ENCODE results near the gene HACD4. TPM values are rescaled to one million over a fixed set of nuclear protein-coding genes. Genes with fewer than 3 reads are reported as not detected.

The HACD4 gene
- total and polyA plus RNA-seq, 2 experiments from 2014 or later, result 3.8 to 7.5 TPM

GRCh38 chr9:21039302-21039701 lies 7.9 kb upstream of the HACD4 start:
- Histone ChIP-seq H3K79me2 (ENCODE audit: insufficient read depth) (no peaks in the 10 kb centered on the region), H3K27me3 (replicated peaks; ENCODE audit: insufficient read depth) (no peaks in the 10 kb centered on the region), H3K36me3 (ENCODE audit: low read depth) (no peaks in the 10 kb centered on the region), H3K4me2 (ENCODE audit: unreplicated experiment) (no peak overlapping the region), H3K4me1 (ENCODE audit: insufficient read depth) (no peaks in the 10 kb centered on the region), H2AFZ (no peak overlapping the region), H3K9me2 (ENCODE audit: insufficient read depth) (no peaks in the 10 kb centered on the region), H4K20me1 (ENCODE audit: insufficient read depth) (no peaks in the 10 kb centered on the region), H3K9me3 (ENCODE audit: low read depth) (no peaks in the 10 kb centered on the region), H3K9ac (no peak overlapping the region), H3F3A (ENCODE audit: insufficient read depth) (no peaks in the 10 kb centered on the region), H3K27ac (no peak overlapping the region), H3K4me3 (no peak overlapping the region)
- in situ Hi-C loops (cut with MboI), result no loop called here
- DNase-seq, result no peak
- WGBS, 2 experiments (ENCODE audit: low coverage in 1 of 2, low lambda C conversion rate in 2 of 2, missing lambda C conversion rate in 2 of 2), result 95 to 100% methylated on average over 1 of the region's 1 CpG
- TF ChIP-seq EZH2phosphoT487 (IDR thresholded peaks at IDR 0.05; ENCODE audit: insufficient read depth, low read depth) (no peak), EZH2 (IDR thresholded peaks at IDR 0.05; ENCODE audit: insufficient read depth, poor library complexity, severe bottlenecking) (no peak)

DNA sequence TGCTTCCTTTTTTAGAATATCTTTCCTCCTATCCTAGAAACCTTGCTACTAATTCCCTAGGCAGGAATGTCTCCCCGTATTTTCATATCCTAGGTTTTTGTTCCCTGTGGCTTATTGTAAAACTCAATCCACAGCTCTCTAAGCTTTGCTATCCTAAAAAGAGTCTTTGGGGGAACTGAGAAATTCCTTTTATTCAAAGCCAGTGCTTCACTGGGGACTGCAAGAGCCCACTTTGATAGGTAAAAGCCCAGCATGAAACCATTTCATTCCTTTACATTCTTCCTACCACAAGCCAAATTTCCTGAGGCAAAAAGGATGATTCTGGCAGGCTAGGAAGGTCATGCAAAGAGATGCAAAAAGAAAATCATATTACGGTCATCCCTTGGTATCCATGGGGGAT lies 5.8 kb upstream of the HACD4 start:
- WGBS, 2 experiments (ENCODE audit: low coverage in 1 of 2, low lambda C conversion rate in 2 of 2, missing lambda C conversion rate in 2 of 2), result 94 to 98% methylated on average over 2 of the region's 2 CpGs
- Histone ChIP-seq H3K9ac (no peak overlapping the region), H3K27me3 (replicated peaks; ENCODE audit: insufficient read depth) (no peaks in the 10 kb centered on the region)

DNA sequence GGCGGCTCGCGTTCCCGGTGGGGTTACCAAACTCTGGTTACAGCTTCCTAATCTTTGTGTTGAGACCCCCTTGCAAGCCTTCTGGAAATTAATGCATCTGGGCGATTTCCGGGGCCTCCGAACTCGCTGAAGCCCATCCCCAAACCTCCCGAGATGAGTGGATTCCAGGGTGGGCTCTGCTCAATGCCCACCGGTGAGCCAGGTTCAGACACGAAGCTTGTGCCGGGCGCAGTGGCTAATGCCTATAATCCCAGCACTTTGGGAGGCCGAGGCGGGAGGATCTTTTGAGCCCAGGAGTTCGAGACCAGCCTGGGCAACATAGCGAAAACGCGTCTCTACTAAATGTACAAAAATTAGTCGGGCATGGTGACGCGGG lies 356 bp upstream of the HACD4 start:
- Histone ChIP-seq H3K36me3 (ENCODE audit: low read depth) (no peaks in the 10 kb centered on the region), H3K9ac (peak overlapping the region; percentile 67), H3K9me2 (ENCODE audit: insufficient read depth) (no peaks in the 10 kb centered on the region), H3K4me3 (peak overlapping the region; percentile 72), H3K79me2 (ENCODE audit: insufficient read depth) (no peaks in the 10 kb centered on the region), H3K4me2 (ENCODE audit: unreplicated experiment) (peak overlapping the region; percentile 66), H3F3A (ENCODE audit: insufficient read depth) (peaks cover 38% of the 10 kb centered on the region), H2AFZ (peak overlapping the region; percentile 86), H3K4me1 (ENCODE audit: insufficient read depth) (peaks cover 32% of the 10 kb centered on the region), H3K9me3 (ENCODE audit: low read depth) (no peaks in the 10 kb centered on the region), H3K27ac (no peak overlapping the region), H4K20me1 (ENCODE audit: insufficient read depth) (no peaks in the 10 kb centered on the region), H3K27me3 (replicated peaks; ENCODE audit: insufficient read depth) (no peaks in the 10 kb centered on the region)
- DNase-seq, result no peak
- WGBS, 2 experiments (ENCODE audit: low coverage in 1 of 2, low lambda C conversion rate in 2 of 2, missing lambda C conversion rate in 2 of 2), result 63 to 76% methylated on average over 17 to 22 of the region's 22 CpGs
- TF ChIP-seq EZH2 (IDR thresholded peaks at IDR 0.05; ENCODE audit: insufficient read depth, poor library complexity, severe bottlenecking) (no peak), EZH2phosphoT487 (IDR thresholded peaks at IDR 0.05; ENCODE audit: insufficient read depth, low read depth) (no peak)
- in situ Hi-C loops (cut with MboI), result no loop called here

More for the DNA sequence above, 5.8 kb upstream of the HACD4 start:
- Histone ChIP-seq H3K4me1 (ENCODE audit: insufficient read depth) (no peaks in the 10 kb centered on the region), H3K9me3 (ENCODE audit: low read depth) (no peaks in the 10 kb centered on the region), H4K20me1 (ENCODE audit: insufficient read depth) (no peaks in the 10 kb centered on the region), H3K79me2 (ENCODE audit: insufficient read depth) (no peaks in the 10 kb centered on the region), H3F3A (ENCODE audit: insufficient read depth) (no peaks in the 10 kb centered on the region), H3K36me3 (ENCODE audit: low read depth) (no peaks in the 10 kb centered on the region), H3K4me3 (no peak overlapping the region), H3K4me2 (ENCODE audit: unreplicated experiment) (no peak overlapping the region), H3K27ac (no peak overlapping the region), H3K9me2 (ENCODE audit: insufficient read depth) (no peaks in the 10 kb centered on the region), H2AFZ (no peak overlapping the region)
- in situ Hi-C loops (cut with MboI), result no loop called here
- DNase-seq, result no peak
- no peak for TF ChIP-seq EZH2 (IDR thresholded peaks at IDR 0.05; ENCODE audit: insufficient read depth, poor library complexity, severe bottlenecking)
- no peak for TF ChIP-seq EZH2phosphoT487 (IDR thresholded peaks at IDR 0.05; ENCODE audit: insufficient read depth, low read depth)

GRCh38 chr9:21030389-21031035 lies 928 bp downstream of the HACD4 start:
- H3K4me3 ChIP-seq, result peak overlapping the region; percentile 72
- peak overlapping the region; percentile 66 for H3K4me2 ChIP-seq (ENCODE audit: unreplicated experiment)
- peak overlapping the region; percentile 25 for H3K27ac ChIP-seq
- H3K27me3 ChIP-seq (replicated peaks; ENCODE audit: insufficient read depth), result no peaks in the 10 kb centered on the region
- H4K20me1 ChIP-seq (ENCODE audit: insufficient read depth), result no peaks in the 10 kb centered on the region
- in situ Hi-C loops (cut with MboI), result no loop called here
- peak; percentile 72 for DNase-seq
- TF ChIP-seq EZH2 (IDR thresholded peaks at IDR 0.05; ENCODE audit: insufficient read depth, poor library complexity, severe bottlenecking), result no peak
- no peak for TF ChIP-seq EZH2phosphoT487 (IDR thresholded peaks at IDR 0.05; ENCODE audit: insufficient read depth, low read depth)
- H3K9me3 ChIP-seq (ENCODE audit: low read depth), result no peaks in the 10 kb centered on the region
- H3K9me2 ChIP-seq (ENCODE audit: insufficient read depth), result 0 out of 2 replicates have a peak, but pooled peaks cover 5% of the 10 kb centered on the region
- H3K9ac ChIP-seq, result peak overlapping the region; percentile 67
- 57 to 61% methylated on average over 5 of the region's 5 CpGs for WGBS, 2 experiments (ENCODE audit: low coverage in 1 of 2, low lambda C conversion rate in 2 of 2, missing lambda C conversion rate in 2 of 2)
- H3K4me1 ChIP-seq (ENCODE audit: insufficient read depth), result peaks cover 37% of the 10 kb centered on the region
- H2AFZ ChIP-seq, result peak overlapping the region; percentile 86
- no peaks in the 10 kb centered on the region for H3K79me2 ChIP-seq (ENCODE audit: insufficient read depth)
- H3K36me3 ChIP-seq (ENCODE audit: low read depth), result no peaks in the 10 kb centered on the region
- peaks cover 45% of the 10 kb centered on the region for H3F3A ChIP-seq (ENCODE audit: insufficient read depth)
